MCF 10A (cell line): ENCODE data around the gene MEDAG. TPM values are rescaled to one million over a fixed set of nuclear protein-coding genes. Genes with fewer than 3 reads are reported as not detected.

Experiments
- BruUV-seq: library from RNA; stranded (reverse); fragments of 400-500 nt; replicated peaks from 2 replicates; lab custom pipeline; 2021; lab: Mats Ljungman, UMichigan
- CTCF ChIA-PET: fragments of 300-600 bp; sonication (Branson Sonifier 250); formaldehyde crosslinking; extraction: SDS; loops from one replicate; lab custom pipeline; 2021; ENCODE audit warnings: antibody characterized with exemption, inconsistent platforms; lab: Yijun Ruan, JAX
- POLR2A ChIA-PET: fragments of 300-600, 350-650 bp; sonication (Branson Sonifier 250); formaldehyde crosslinking; extraction: SDS; loops from one replicate; lab custom pipeline; 2020; ENCODE audit warnings: antibody characterized with exemption, inconsistent platforms; lab: Yijun Ruan, JAX
- DNase-seq: peaks from one replicate; pipeline ENCODE4 v3.0.0-alpha.2; 2018; ENCODE audit not compliant: unreplicated experiment
- H3K27ac Mint-ChIP-seq: one replicate; pipeline ENCODE4 v1.8.0; 2022; ENCODE audit warnings: mild to moderate bottlenecking, low read depth, mixed read lengths; ENCODE audit not compliant: unreplicated experiment
- H3K27me3 Mint-ChIP-seq: one replicate; pipeline ENCODE4 v1.8.0; 2022; ENCODE audit warnings: mixed read lengths; ENCODE audit not compliant: insufficient read depth, unreplicated experiment
- H3K36me3 Mint-ChIP-seq: one replicate; pipeline ENCODE4 v1.8.0; 2022; ENCODE audit warnings: mild to moderate bottlenecking, moderate library complexity, mixed read lengths; ENCODE audit not compliant: insufficient read depth, unreplicated experiment
- H3K4me1 Mint-ChIP-seq: one replicate; pipeline ENCODE4 v1.8.0; 2022; ENCODE audit warnings: mixed read lengths; ENCODE audit not compliant: insufficient read depth, unreplicated experiment
- H3K4me3 Mint-ChIP-seq: one replicate; pipeline ENCODE4 v1.8.0; 2022; ENCODE audit warnings: mild to moderate bottlenecking, moderate library complexity, mixed read lengths; ENCODE audit not compliant: unreplicated experiment
- H3K9me3 Mint-ChIP-seq: one replicate; pipeline ENCODE4 v1.8.0; 2022; ENCODE audit warnings: mixed read lengths; ENCODE audit not compliant: unreplicated experiment
- intact Hi-C: fragments of 100-400 bp; cut with micrococcal nuclease; formaldehyde crosslinking; loops from 2 replicates; pipeline ENCODE4 v1.14.1; 2022
- total RNA-seq: library from RNA; stranded (reverse); gene quantifications from 2 replicates; pipeline ENCODE4 v1.2.3, GENCODE V29; 2022
- TF ChIP-seq, protein P1 (sequence below): fragments of 200-600 bp; IDR thresholded peaks from one replicate; pipeline ENCODE4 v1.8.0; 2022; ENCODE audit warnings: antibody characterized with exemption, mild to moderate bottlenecking; ENCODE audit not compliant: unreplicated experiment

Gene MEDAG
- total RNA-seq, 1 experiment from 2014 or later = not detected

DNA sequence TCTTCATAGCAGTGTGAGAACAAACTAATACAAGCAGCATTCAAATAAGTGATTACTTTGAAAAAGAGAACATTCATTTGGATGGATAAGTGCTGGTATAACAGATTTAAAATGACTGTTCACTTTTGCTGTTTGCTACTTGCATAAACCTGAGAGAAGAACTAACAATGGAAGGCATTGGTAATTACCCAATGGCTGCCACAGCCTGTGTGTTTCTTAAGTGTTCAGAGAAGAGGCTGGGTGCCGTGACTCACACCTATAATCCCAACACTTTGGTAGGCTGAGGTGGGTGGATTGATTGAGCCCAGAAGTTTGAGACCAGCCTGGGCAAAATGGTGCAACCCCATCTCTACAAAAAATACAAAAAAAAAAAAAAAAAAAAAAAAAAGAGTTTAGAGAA, 21.5 kb downstream of the MEDAG start:
- H3K4me3 Mint-ChIP-seq = no peak overlapping the region
- ChIA-PET CTCF (no interaction called here), POLR2A (no interaction called here)
- H3K4me1 Mint-ChIP-seq = peaks cover 25% of the 10 kb centered on the region
- TSS peak; percentile 77 for BruUV-seq
- no peak overlapping the region for H3K27ac Mint-ChIP-seq
- no peaks in the 10 kb centered on the region for H3K27me3 Mint-ChIP-seq
- no peaks in the 10 kb centered on the region for H3K9me3 Mint-ChIP-seq
- intact Hi-C loops = no loop called here
- DNase-seq = peak; percentile 69
- TF ChIP-seq, protein P1, sequence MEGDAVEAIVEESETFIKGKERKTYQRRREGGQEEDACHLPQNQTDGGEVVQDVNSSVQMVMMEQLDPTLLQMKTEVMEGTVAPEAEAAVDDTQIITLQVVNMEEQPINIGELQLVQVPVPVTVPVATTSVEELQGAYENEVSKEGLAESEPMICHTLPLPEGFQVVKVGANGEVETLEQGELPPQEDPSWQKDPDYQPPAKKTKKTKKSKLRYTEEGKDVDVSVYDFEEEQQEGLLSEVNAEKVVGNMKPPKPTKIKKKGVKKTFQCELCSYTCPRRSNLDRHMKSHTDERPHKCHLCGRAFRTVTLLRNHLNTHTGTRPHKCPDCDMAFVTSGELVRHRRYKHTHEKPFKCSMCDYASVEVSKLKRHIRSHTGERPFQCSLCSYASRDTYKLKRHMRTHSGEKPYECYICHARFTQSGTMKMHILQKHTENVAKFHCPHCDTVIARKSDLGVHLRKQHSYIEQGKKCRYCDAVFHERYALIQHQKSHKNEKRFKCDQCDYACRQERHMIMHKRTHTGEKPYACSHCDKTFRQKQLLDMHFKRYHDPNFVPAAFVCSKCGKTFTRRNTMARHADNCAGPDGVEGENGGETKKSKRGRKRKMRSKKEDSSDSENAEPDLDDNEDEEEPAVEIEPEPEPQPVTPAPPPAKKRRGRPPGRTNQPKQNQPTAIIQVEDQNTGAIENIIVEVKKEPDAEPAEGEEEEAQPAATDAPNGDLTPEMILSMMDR = no peak
- no peaks in the 10 kb centered on the region for H3K36me3 Mint-ChIP-seq

DNA sequence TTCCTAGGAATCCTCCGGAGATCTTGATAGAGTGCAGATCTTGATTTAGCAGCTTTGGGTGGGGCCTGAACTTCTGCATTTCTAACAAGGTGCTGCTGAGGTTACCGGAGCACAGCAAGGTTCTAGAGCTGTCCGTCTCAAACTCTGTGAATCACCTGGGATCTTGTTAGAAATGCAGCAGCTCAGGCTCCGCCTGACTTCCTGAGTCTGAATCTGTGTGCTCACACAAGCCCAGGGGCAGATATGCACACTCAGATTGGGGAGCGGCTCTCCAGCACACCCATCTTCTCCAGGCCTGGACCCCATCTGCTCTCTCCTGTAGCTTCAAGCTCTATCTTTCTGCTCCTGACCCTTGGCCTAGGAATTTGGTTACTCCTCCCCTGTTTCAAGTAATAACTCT, 22.9 kb downstream of the MEDAG start:
- CTCF ChIA-PET = no interaction called here
- no peaks in the 10 kb centered on the region for H3K36me3 Mint-ChIP-seq
- no peak for DNase-seq

DNA sequence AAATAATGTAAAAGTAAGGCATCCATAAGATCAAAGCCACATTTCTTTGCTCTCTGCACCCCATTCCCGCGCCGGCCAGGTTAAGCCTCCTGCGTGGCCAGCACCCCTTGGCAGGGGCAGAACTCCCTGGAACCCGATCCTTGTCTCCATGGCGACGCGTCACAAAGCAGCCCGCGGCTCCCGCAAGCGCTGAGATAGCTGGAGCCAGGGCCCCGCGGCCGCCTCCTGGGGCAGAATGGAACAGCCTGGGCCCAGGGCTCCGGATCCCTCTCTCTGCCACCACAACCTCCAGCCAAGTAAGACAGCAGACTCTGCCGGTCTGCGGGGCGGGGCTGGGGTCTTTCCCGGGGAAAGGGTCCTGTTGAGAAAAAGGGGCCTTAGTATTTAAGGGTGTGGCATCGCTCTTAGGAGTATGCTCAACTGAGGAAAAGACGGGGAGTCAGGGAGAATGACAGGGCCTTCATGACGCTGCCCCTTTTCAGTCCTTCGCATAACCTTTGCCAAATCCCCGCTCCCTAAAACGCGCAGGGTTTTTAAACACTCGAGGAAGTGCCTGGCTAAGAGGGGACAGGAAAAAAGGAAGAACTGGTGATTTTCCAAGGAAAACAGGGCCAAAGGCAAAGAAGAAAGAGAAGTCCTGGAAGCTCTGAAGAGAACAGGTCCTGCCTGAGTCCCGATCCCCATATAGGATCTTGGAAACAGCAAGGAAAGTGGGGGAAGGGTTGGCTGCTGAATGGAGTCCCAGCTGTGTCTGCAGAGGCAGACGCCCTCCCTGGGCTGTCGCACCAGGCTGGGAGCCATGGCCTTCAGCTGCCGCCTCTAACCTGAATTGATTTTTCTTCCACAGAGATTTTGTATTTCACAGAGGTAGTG, 26.6 kb downstream of the MEDAG start, which contains the start of gene TEX26:
TSS of gene TEX26 (plus strand) at position 176 of the 873 bp plus-strand sequence. CDS start at position 236, 60 bp downstream.
- TF ChIP-seq, protein P1 = no peak
- POLR2A ChIA-PET = no interaction called here

More for the DNA sequence above, 22.9 kb downstream of the MEDAG start:
- TF ChIP-seq, protein P1 = no peak
- H3K27ac Mint-ChIP-seq = no peak overlapping the region
- peaks cover 19% of the 10 kb centered on the region for H3K4me1 Mint-ChIP-seq
- intact Hi-C loops = no loop called here
- no peaks in the 10 kb centered on the region for H3K27me3 Mint-ChIP-seq
- no peak overlapping the region for H3K4me3 Mint-ChIP-seq
- POLR2A ChIA-PET = no interaction called here
- no TSS peak for BruUV-seq
- H3K9me3 Mint-ChIP-seq = no peaks in the 10 kb centered on the region

DNA sequence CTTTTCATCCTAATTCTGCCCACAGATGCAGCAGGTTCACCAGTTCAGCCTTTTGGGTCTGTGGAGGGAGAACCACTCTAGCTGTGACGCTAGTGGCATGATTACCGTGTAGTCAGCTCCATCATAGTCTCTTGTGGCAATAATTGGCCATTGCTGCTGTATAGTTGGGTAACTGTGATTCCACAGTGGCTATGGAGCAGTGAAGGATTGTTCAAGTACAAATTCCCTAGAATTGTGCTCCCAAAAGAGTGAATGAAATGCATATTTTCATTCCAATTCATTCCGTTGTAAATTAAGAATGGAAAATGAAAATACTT, 27.2 kb downstream of the MEDAG start:
- no TSS peak for BruUV-seq
- TF ChIP-seq, protein P1 = no peak
- no peak for DNase-seq
- peaks cover 16% of the 10 kb centered on the region for H3K27me3 Mint-ChIP-seq
- no peaks in the 10 kb centered on the region for H3K36me3 Mint-ChIP-seq
- no peak overlapping the region for H3K27ac Mint-ChIP-seq
- intact Hi-C loops = no loop called here
- H3K4me3 Mint-ChIP-seq = no peak overlapping the region
- no peaks in the 10 kb centered on the region for H3K9me3 Mint-ChIP-seq
- peaks cover 10% of the 10 kb centered on the region for H3K4me1 Mint-ChIP-seq
- CTCF ChIA-PET = no interaction called here
- POLR2A ChIA-PET = no interaction called here

More for the DNA sequence above, 26.6 kb downstream of the MEDAG start, which contains the start of gene TEX26:
- H3K27ac Mint-ChIP-seq = no peak within 1 kb of the TSS
- no TSS peak for BruUV-seq
- no peaks in the 10 kb centered on the region for H3K9me3 Mint-ChIP-seq
- no peaks in the 10 kb centered on the region for H3K36me3 Mint-ChIP-seq
- intact Hi-C loops = no loop called here
- no peak for DNase-seq
- H3K4me3 Mint-ChIP-seq = no peak within 1 kb of the TSS
- H3K27me3 Mint-ChIP-seq = peaks cover 16% of the 10 kb centered on the region
- H3K4me1 Mint-ChIP-seq = peaks cover 10% of the 10 kb centered on the region
- CTCF ChIA-PET = no interaction called here
